Colonic mucosa (tissue), 4 donors: ENCODE measurements around the gene PLAGL2. TPM values are rescaled to one million over a fixed set of nuclear protein-coding genes. Genes with fewer than 3 reads are reported as not detected.

Experiments
- DNase-seq: peaks from one replicate; pipeline ENCODE4 v3.0.0-alpha.2; 2020
- H3K27ac ChIP-seq: fragments of 200-600 bp; one replicate; pipeline ENCODE4 v1.8.0; 2021
- H3K27me3 ChIP-seq: fragments of 200-600 bp; one replicate; pipeline ENCODE4 v1.8.0; 2021
- H3K36me3 ChIP-seq: fragments of 200-600 bp; one replicate; pipeline ENCODE4 v1.8.0; 2021
- H3K4me1 ChIP-seq: fragments of 200-600 bp; one replicate; pipeline ENCODE4 v1.8.0; 2021; ENCODE audit warnings: mild to moderate bottlenecking
- H3K4me3 ChIP-seq: fragments of 200-600 bp; one replicate; pipeline ENCODE4 v1.8.0; 2021
- H3K9ac ChIP-seq, 2 donors: one replicate each; pipeline ENCODE4 v1.7.0; 2013; ENCODE audit warnings: control low read depth in 2 of 2, low read depth in 2 of 2, low read length in 2 of 2
- H3K9me3 ChIP-seq: fragments of 200-600 bp; one replicate; pipeline ENCODE4 v1.8.0; 2021
- intact Hi-C: fragments of 100-400 bp; cut with DNase I; formaldehyde crosslinking; loops from one replicate; pipeline ENCODE4 v1.14.1; 2022
- total RNA-seq, 2 donors: library from RNA; stranded (reverse); fragmentation: NEBNext Ultra II Directional in 1 of 2; extraction: Animal tissue kit (Norgen Biotek cat#: 25700) in 1 of 2; gene quantifications; one replicate each; pipeline ENCODE4 v1.2.1, GENCODE V29; 2021
- TF ChIP-seq, protein P1 (sequence below): fragments of 200-600 bp; IDR thresholded peaks from one replicate; pipeline ENCODE4 v1.8.0; 2022; ENCODE audit warnings: antibody characterized with exemption, mild to moderate bottlenecking
- donor health status: healthy.
- donor health status: DM: no; HTN: no; CAD: no.
- donor health status: DM: no; HTN: no; CAD: no.

PLAGL2 gene
- total RNA-seq, 2 donors from 2014 or later, result 17.7 to 18.6 TPM

DNA sequence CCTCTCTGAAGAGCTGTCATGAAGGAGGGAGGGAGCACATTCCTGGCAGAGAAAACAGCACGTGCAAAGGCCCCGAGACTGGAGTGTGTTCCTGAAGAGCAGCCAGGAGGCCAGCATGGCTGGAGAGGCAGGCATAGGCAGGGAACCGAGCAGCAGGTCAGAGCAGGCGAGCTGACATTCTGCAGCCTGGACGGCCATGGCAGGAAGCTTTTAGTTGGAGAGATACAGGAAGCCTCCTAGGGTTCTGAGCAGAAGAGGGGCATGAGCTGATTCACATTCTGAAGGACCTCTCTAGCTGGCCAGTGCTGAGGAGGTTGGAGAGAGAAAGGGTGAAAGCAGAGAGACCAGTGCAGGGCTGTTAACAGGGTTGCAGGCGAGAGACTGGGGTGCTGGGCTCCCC is 29.9 kb upstream of the PLAGL2 start:
- H3K4me3 ChIP-seq, result no peak overlapping the region
- no peak overlapping the region for H3K27ac ChIP-seq
- H3K4me1 ChIP-seq, result no peaks in the 10 kb centered on the region
- no peak for DNase-seq
- H3K27me3 ChIP-seq, result no peaks in the 10 kb centered on the region
- no peaks in the 10 kb centered on the region for H3K9me3 ChIP-seq
- H3K36me3 ChIP-seq, result no peaks in the 10 kb centered on the region
- TF ChIP-seq, protein P1, sequence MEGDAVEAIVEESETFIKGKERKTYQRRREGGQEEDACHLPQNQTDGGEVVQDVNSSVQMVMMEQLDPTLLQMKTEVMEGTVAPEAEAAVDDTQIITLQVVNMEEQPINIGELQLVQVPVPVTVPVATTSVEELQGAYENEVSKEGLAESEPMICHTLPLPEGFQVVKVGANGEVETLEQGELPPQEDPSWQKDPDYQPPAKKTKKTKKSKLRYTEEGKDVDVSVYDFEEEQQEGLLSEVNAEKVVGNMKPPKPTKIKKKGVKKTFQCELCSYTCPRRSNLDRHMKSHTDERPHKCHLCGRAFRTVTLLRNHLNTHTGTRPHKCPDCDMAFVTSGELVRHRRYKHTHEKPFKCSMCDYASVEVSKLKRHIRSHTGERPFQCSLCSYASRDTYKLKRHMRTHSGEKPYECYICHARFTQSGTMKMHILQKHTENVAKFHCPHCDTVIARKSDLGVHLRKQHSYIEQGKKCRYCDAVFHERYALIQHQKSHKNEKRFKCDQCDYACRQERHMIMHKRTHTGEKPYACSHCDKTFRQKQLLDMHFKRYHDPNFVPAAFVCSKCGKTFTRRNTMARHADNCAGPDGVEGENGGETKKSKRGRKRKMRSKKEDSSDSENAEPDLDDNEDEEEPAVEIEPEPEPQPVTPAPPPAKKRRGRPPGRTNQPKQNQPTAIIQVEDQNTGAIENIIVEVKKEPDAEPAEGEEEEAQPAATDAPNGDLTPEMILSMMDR, result no peak
- H3K9ac ChIP-seq, result no peak overlapping the region
- intact Hi-C loops, result no loop called here

- H3K36me3 ChIP-seq, result no peaks in the 10 kb centered on the region
- H3K4me1 ChIP-seq, result no peaks in the 10 kb centered on the region
- H3K9me3 ChIP-seq, result no peaks in the 10 kb centered on the region
- intact Hi-C loops, result no loop called here
- TF ChIP-seq, protein P1, result no peak
- no peak for DNase-seq
- H3K27me3 ChIP-seq, result no peaks in the 10 kb centered on the region
- no peak overlapping the region for H3K4me3 ChIP-seq
- peak overlapping the region in 1 of 2 donors; percentile 80 for H3K9ac ChIP-seq
- H3K27ac ChIP-seq, result peak overlapping the region; percentile 61
Measured at GRCh38 chr20:32236819-32237218, 29.3 kb upstream of the PLAGL2 start.

- Histone ChIP-seq H3K4me1 (no peaks in the 10 kb centered on the region), H3K27me3 (no peaks in the 10 kb centered on the region), H3K36me3 (no peaks in the 10 kb centered on the region), H3K4me3 (no peak overlapping the region), H3K9me3 (no peaks in the 10 kb centered on the region), H3K9ac (peak overlapping the region in 1 of 2 donors; percentile 80), H3K27ac (peak overlapping the region; percentile 61)
- intact Hi-C loops, result no loop called here
- DNase-seq, result no peak
- TF ChIP-seq, protein P1, result no peak
Measured at GRCh38 chr20:32236048-32236533, 28.5 kb upstream of the PLAGL2 start.

DNA sequence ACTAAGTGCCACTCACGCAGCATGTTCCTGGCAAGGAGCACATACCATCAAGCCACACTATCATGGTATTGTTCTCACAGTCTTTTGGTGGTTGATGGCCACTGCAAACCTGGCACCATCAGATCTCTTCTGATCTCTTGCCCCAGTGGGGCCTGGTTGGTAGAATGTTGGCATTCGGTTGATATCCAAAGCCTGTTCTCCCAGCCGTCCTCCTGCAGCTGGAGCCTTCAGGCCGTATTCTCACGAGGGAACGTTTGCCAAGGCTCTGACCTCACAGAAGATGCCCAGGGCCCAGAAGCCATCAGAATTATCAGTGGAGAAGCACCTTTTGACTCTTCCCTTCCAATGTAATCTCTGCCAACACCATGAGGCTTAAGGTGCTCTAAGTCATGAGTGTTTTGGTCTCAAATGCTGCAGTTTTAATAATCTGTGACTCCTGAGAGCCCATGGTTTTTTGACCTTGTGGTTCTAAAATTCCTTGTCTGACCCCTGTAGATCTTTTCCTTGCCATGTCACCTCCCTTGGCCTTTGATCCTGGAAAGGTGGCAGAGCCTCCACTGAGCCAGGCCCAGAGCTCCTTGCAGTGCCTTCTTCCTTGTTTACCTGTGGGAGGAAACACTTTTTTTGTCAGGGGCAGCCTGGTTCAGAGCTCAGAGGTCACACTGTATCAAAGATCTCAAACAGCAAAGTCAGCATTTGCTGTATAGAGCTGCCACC is 27.9 kb upstream of the PLAGL2 start:
- peak overlapping the region in 1 of 2 donors; percentile 80 for H3K9ac ChIP-seq
- no peaks in the 10 kb centered on the region for H3K4me1 ChIP-seq
- DNase-seq, result peak; percentile 79
- no peak overlapping the region for H3K4me3 ChIP-seq
- intact Hi-C loops, result no loop called here
- H3K27ac ChIP-seq, result peak overlapping the region; percentile 61
- H3K27me3 ChIP-seq, result no peaks in the 10 kb centered on the region
- H3K9me3 ChIP-seq, result no peaks in the 10 kb centered on the region
- TF ChIP-seq, protein P1, result no peak
- H3K36me3 ChIP-seq, result no peaks in the 10 kb centered on the region

- intact Hi-C loops, result no loop called here
- DNase-seq, result no peak
- H3K36me3 ChIP-seq, result no peaks in the 10 kb centered on the region
- no peaks in the 10 kb centered on the region for H3K9me3 ChIP-seq
- H3K27me3 ChIP-seq, result no peaks in the 10 kb centered on the region
- H3K27ac ChIP-seq, result no peak overlapping the region
- H3K4me1 ChIP-seq, result peaks cover 4% of the 10 kb centered on the region
- no peak overlapping the region for H3K9ac ChIP-seq
- no peak overlapping the region for H3K4me3 ChIP-seq
- TF ChIP-seq, protein P1, result no peak
Measured at GRCh38 chr20:32234135-32234808, 26.7 kb upstream of the PLAGL2 start.
